Ramos (cell line): ENCODE measurements around the gene CYP11A1.

ENCODE experiments used
- in situ Hi-C: fragments of 300-500 bp; cut with MboI; formaldehyde crosslinking; loops from one replicate; pipeline ENCODE4 v1.14.3; 2022; ENCODE audit warnings: low sequenced_read_pairs; ENCODE audit not compliant: unreplicated experiment

CYP11A1 gene

DNA sequence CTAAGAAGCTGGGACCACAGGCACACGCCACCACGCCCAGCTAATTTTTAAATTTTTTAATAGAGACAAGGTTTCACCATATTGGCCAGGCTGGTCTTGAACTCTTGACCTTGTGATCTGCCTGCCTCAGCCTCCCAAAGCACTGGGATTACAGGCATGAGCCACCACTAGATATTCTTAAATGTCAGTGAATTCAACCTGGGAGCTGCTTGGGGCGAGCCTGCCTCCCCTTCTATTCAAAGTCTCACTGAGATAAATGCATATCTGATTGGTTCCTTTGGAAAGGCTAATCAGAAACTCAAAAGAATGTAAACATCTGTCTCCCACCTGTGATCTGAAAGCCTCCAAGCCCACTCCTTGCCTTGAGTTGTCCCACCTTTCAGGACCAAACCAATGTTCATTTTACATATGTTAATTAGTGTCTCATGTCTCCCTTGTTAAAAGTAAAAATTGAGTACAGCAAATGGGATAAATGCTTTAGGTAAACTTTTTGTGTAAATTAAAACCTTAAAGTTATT lies 15.0 kb downstream of the CYP11A1 start:
- in situ Hi-C loops = no loop called here

DNA sequence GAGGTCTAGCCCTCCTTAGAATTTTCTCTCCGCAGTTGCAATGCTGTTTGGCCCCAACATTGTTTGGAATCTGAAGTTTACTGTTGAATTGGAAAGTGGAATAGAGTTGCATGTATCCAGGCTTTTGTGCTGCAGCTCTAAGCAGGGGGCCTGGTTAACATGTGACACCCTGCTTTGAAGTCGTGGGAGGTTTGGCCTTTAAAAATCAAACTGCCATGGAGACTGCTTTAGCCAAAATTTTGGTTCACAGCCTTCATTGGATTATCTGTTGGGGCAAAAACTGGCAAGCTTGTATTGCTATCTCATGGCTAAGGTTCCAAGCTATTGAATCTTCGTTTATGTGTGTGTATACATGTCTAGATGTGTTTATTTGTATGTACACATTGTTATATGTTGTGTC lies 15.8 kb downstream of the CYP11A1 start:
- in situ Hi-C loops = no loop called here

- in situ Hi-C loops = no loop called here
Measured at GRCh38 chr15:74350295-74351275, 16.9 kb downstream of the CYP11A1 start.

- in situ Hi-C loops = no loop called here
Measured at GRCh38 chr15:74349241-74349778, 18.1 kb downstream of the CYP11A1 start.

- in situ Hi-C loops = no loop called here
Measured at GRCh38 chr15:74347757-74348250, 19.6 kb downstream of the CYP11A1 start.

DNA sequence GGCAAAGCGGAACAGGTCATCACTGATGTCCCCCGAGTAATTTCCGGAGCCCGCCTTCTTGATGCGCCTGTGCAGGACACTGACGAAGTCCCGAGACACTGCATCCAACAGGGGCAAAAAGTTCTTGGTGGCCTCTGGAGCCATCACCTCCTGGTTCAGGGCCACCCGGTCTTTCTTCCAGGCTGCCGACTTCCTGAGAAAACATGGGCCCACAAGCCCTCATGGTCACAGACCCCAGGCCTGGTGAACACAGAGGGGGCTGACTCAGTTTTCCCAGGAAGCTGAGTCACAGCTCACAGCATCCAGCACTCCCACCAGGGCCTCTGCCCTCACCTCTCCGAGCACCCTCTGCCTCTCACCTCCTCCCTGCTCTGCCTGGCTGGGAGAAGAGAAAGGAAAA lies 22.4 kb downstream of the CYP11A1 start:
- in situ Hi-C loops = no loop called here

- in situ Hi-C loops = no loop called here
Measured at GRCh38 chr15:74343797-74344127, 23.7 kb downstream of the CYP11A1 start.

GRCh38 chr15:74343127-74343796 lies 24.2 kb downstream of the CYP11A1 start:
- in situ Hi-C loops = no loop called here

GRCh38 chr15:74340150-74340549 lies 27.3 kb downstream of the CYP11A1 start:
- in situ Hi-C loops = no loop called here

GRCh38 chr15:74339371-74339770 lies 28.1 kb downstream of the CYP11A1 start:
- in situ Hi-C loops = no loop called here

DNA sequence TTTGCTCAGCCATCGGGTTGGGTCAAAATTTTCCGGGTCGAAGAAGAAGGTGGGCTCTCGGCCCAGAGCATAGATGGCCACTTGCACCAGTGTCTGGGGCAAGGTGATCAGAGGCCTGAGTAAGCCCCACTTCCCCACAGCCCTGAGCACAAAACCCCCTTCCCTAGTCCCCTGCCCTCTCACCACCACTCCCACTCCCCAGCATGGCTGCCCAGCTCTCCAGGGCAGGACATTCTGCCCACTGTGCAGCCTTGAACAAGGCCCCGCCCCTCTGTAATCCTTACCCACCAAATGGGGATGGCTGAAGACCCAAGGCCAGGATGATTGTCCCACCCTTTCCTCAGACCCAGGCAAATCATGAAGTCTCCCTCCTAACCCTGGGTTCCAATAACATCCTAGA lies 28.8 kb downstream of the CYP11A1 start:
- in situ Hi-C loops = no loop called here

GRCh38 chr15:74337607-74338211 lies 29.7 kb downstream of the CYP11A1 start:
- in situ Hi-C loops = no loop called here

GRCh38 chr15:74337146-74337545 lies 30.3 kb downstream of the CYP11A1 start:
- in situ Hi-C loops = no loop called here

GRCh38 chr15:74336061-74337005 lies 31.1 kb downstream of the CYP11A1 start:
- in situ Hi-C loops = no loop called here

GRCh38 chr15:74335396-74335795 lies 32.0 kb downstream of the CYP11A1 start:
- in situ Hi-C loops = no loop called here

- in situ Hi-C loops = no loop called here
Measured at GRCh38 chr15:74334127-74334526, 33.3 kb downstream of the CYP11A1 start.

- in situ Hi-C loops = no loop called here
Measured at GRCh38 chr15:74333662-74334061, 33.8 kb downstream of the CYP11A1 start.

GRCh38 chr15:74333093-74333492 lies 34.4 kb downstream of the CYP11A1 start:
- in situ Hi-C loops = no loop called here

DNA sequence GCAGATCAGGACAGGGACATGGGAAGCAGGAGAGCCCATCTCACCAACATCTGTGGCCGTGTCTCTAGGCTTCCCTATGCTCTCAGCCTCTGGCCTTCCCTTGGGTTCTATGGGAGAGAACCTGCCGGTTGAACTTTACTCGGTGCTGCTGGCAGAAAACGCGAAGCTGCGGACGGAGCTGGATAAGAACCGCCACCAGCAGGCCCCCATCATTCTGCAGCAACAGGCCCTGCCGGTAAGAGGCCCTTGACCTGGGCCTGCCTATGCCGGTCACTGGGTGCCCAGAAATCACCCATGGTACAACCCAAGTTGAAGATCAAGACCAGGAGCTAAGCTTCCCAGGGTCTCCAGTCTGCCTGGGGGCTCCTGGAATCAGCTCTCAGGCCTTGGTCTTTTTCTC lies 34.8 kb downstream of the CYP11A1 start:
- in situ Hi-C loops = no loop called here
